Measurements from ENCODE around the gene ANKRD55.

Gene ANKRD55

DNA sequence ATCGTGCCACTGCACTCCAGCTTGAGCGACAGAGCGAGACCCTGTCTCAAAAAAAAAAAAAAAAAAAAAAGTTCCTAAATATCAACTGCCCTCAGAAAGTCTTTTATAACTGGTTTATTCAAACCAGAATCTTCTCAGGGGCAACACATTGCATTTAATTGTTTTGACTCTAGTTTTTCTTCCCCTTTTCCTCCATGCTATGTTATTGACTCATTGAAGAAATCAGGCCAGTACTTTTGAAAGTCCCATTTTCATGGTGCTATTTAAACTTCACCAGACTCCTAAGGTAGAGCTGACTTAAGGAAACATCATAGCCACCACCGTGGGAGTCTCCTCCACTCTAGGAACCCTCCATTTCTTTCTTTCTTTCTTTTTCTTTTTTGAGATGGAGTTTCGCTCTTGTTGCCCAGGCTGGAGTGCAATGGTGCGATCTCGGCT is 155.3 kb downstream of the ANKRD55 start:
- DNase-seq (ENCODE audit: low spot score): no peak

DNA sequence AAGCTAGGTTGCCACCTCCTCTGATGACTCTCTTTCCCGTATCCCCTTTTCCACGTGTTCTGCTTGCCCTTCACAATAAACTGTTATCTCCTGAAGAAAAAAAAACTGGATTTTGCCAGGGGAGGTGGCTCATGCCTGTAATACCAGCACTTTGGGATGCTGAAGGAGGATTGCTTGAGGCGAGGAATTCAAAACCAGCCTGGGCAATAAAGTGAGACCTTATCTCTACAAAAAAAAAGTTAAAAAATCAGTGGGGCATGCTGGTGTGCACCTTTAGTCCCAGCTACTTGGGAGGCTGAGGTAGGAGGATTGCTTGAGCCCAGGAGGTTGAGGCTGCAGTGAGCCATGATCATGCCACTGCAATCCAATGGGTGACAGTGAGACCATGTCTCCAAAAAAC is 156.6 kb downstream of the ANKRD55 start:
- DNase-seq (ENCODE audit: low spot score): no peak

GRCh38 chr5:56075361-56075760 is 157.8 kb downstream of the ANKRD55 start:
- DNase-seq (ENCODE audit: low spot score): no peak

DNA sequence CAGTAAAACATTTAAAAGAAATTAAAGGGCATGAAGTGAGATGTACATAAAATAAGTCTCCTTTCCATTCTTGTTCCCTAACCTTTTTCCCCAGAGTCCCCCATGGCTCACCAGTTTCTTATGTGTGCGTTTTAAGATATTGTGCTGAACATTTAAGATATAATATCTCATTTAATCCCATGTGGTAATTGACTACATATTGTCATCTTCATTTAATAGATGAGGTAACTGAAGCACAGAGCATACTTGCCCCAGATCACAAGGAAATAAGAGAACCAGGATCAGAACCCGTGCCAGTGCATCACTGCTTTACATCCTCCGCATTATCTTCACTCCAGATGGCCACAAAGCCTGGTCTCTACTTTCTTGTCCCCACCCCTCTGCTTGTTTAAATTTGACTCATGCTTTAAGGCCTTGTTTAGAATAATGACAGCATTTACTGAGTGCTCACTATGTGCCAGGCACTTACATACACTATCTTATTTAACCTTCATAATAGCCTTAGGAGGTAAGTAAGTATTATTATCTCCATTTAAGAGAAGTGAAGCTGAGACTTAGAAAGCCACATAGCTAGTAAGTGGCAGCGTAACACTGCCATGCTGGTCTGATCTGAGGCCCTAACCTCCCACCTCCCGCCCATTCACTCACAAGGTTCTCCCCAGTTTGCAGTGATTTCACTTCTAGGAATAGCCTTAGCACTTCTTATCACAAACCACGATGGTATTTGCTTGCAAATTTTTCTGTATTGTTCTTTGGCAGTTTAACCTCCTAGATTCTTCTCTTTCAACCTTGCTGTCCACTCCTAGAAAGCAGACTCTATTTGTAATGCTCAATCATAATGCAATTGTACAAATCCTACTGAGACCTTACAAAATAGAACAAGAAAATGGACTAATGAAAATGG is 160.0 kb downstream of the ANKRD55 start:
- DNase-seq (ENCODE audit: low spot score): no peak

GRCh38 chr5:56071470-56071869 is 161.7 kb downstream of the ANKRD55 start:
- DNase-seq (ENCODE audit: low spot score): no peak

- no peak for DNase-seq (ENCODE audit: low spot score)
These were observed 162.2 kb downstream of the ANKRD55 start for GRCh38 chr5:56070851-56071465.

DNA sequence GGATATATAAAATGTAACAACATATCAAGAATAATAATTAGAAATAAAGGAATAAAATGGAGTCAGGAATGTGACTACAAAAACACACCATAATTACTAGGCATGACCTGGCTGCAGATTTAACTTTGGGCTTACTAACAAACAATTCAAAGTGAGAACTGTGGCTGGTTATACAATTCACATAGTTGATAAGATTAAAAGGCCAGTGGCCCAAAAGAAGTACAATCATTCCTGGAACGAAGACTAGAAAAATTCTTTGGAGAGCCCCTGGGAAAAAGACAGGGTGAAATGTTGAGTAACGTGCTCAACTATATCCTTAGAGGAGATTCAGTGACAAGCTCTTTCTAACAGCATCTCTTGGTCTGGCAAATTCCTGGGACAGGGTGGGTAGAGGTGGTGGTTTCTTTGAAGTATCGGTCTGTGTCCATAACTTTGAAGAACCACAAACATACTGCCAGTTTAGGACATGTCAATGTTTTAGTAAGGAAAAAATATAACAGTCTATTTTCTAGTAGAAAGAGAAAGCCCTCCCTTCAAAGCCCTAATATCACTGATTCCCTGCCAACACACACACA is 163.4 kb downstream of the ANKRD55 start:
- DNase-seq (ENCODE audit: low spot score): no peak

DNA sequence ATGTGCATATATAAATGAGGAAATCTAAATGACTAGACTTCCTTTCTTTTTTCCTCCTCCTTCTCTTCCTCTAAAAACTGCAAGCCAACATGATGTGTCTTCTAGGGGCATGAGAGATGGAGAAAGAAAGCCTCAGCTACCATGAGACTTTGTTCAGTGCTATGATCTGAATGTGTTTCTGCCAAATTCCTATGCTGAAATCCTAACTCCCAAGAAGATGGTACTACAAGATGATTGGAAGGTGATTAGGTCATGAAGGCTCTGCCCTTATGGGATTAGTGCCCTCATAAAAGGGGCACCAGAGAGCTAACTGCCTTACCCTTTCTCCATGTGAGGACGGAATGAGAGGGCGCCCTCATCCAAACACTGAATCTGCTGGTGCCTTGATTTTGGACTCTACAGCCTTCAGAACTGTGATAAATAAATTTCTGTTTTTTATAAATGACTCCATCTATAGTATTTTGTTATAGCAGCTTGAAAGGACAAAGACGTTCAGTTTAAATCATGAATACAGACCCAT is 166.1 kb downstream of the ANKRD55 start:
- no peak for DNase-seq (ENCODE audit: low spot score)

GRCh38 chr5:56064984-56065383 is 168.1 kb downstream of the ANKRD55 start:
- no peak for DNase-seq (ENCODE audit: low spot score)

DNA sequence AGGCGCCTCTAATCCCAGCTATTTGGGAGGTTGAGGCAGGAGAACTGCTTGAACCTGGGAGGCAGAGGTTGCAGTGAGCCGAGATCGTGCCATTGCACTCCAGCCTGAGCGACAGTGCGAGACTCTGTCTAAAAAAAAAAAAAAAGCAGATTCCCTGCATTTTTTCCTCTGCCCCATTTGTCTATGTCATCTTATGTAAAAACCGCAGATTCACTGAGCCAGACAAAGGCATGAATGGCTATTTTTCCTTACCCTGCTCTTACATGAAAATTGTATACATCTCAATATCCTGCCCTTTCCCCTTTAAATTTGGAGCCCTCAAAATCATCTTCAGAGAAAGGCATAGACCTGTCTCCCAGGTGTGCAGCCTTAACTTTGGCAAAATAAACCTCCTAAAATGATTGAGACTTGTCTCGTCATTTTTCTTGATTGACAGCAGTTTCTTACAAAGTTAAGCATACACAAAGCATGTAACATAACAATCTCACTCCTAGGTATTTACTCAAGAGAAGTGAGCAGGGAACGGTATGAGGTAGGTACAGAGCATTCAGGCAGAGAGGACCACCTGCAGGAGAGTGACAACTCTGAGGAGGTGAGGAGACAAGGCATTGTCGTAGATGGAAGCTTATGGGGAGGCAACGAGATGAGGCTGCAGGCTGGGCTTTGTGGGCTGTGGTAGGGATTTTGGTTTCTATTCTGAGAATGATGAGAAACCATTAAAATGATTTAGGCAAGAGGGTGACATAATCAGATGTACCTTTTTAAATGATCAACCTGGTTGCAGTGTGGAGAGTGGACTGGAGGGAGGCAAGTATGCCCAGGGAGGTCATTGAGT is 172.6 kb downstream of the ANKRD55 start:
- no peak for DNase-seq (ENCODE audit: low spot score)

- DNase-seq (ENCODE audit: low spot score): no peak
These were observed 173.3 kb downstream of the ANKRD55 start for GRCh38 chr5:56059854-56060253.

GRCh38 chr5:56056875-56057274 is 176.3 kb downstream of the ANKRD55 start:
- DNase-seq (ENCODE audit: low spot score): no peak

DNA sequence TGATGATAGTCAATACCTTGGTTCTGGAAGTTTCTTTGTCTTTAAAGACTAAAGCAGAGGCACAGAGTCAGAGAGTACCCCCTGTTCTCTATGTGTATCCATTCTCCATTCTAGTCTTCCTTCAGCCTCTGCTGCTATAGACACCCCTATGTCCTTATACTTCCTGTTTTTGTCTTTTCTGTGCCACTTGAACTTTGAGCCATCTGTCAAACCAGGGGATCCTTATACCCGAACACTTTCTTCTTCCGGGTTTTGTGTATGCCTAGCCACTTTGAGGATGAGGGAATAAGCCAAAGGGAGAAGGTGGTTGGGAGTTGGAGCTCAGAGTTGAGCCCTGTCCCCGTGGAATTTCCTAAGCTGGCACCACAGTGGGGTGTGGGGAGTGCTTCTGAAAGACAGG is 177.3 kb downstream of the ANKRD55 start:
- DNase-seq (ENCODE audit: low spot score): no peak

DNA sequence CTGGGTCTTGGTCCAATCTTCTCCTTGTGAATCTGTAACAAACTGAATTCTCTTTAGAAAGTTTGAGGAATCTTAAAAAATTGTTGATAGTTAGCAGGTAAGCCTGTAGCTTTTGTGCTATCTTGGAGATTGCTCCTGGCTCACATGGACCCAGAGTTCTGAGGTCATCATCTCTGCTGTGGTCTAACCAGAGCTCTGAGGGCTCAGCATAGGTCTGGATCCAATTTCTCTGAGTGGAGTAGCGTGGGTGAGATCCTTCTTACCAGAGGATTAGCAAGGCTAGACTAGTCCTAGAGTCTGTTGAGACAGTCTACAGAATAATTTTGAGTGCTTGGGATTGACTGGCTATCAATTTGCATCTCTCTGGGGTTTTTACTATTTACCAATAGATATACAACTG is 177.8 kb downstream of the ANKRD55 start:
- DNase-seq (ENCODE audit: low spot score): no peak

DNA sequence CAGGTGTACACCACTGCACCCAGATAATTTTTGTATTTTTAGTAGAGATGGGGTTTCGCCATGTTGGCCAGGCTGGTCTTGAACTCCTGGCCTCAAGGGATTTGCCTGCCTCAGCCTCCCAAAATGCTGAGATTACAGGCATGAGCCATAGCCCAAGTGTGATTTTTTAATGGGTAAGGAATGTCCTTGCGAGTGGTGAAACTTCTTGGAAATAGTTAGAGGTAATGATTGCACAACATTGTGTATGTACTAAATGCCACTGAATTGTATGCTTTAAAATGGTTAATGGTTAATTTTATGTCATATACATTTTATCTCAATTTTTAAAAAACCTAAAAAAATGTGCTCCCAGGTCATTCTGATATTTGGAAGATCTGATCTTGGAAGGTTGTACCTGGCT is 178.5 kb downstream of the ANKRD55 start:
- no peak for DNase-seq (ENCODE audit: low spot score)

DNA sequence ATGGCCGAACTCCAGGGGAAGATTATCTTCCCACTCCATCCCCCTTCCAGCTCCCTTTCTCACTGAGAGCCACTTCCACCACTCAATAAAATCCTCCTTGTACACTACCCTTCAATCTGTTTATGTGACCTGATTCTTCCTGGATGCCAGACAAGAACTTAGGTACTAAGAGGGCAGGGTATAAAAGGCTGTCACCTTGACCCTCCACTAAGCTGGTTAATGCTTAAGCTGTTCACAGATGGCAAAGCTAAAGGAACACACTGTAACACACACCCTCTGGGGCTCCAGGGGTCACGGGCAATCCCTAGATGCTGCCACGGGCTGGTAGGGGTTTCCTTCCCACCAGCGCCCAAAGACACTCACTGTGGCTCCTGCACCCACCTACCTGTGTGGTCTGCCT is 179.8 kb downstream of the ANKRD55 start:
- no peak for DNase-seq (ENCODE audit: low spot score)

- DNase-seq (ENCODE audit: low spot score): no peak
These were observed 180.4 kb downstream of the ANKRD55 start for GRCh38 chr5:56052735-56053134.

- no peak for DNase-seq (ENCODE audit: low spot score)
These were observed 182.4 kb downstream of the ANKRD55 start for GRCh38 chr5:56050551-56051255.
